B cell (primary cell): ENCODE measurements around the gene C10orf62. TPM values are rescaled to one million over a fixed set of nuclear protein-coding genes. Genes with fewer than 3 reads are reported as not detected.

ENCODE experiments used
- ATAC-seq: fragments of 200-7000 bp; cut with Tn5 transposase; one replicate; pipeline ENCODE4 v1.10.0; 2021; ENCODE audit warnings: low read depth, mild to moderate bottlenecking, moderate number of reproducible peaks, moderate library complexity
- CTCF ChIA-PET: fragments of 350-600 bp; sonication (Branson Sonifier 250); formaldehyde crosslinking; loops from one replicate; lab custom pipeline; 2021; ENCODE audit warnings: antibody characterized with exemption, inconsistent platforms; lab: Charles Lee
- POLR2A ChIA-PET: fragments of 350-600 bp; sonication (Branson Sonifier 250); formaldehyde crosslinking; loops from one replicate; lab custom pipeline; 2021; ENCODE audit warnings: antibody characterized with exemption; lab: Charles Lee
- DNase-seq: peaks from one replicate; pipeline ENCODE4 v3.0.0; 2013
- H2AFZ ChIP-seq: 2 replicates; pipeline ENCODE4 v1.6.1; 2012; ENCODE audit warnings: mild to moderate bottlenecking, low read depth, low read length; ENCODE audit not compliant: insufficient read depth, poor library complexity, severe bottlenecking
- H3K27ac ChIP-seq, 2 donors: 1 replicate in 1 of 2; 2 replicates in 1 of 2; pipeline ENCODE4 v1.5.1; 2012 to 2013; ENCODE audit warnings: low read length in 2 of 2, mild to moderate bottlenecking in 2 of 2, moderate library complexity in 1 of 2
- H3K27me3 ChIP-seq, 4 experiments: fragments of 200-600 bp in 1 of 4; sonication (generic) in 1 of 4; replicated peaks in 1 of 4; 1 replicate in 2 of 4; 2 replicates in 2 of 4; pipeline versions ENCODE4 v1.6.1 to v1.7.0; 2013 to 2016; ENCODE audit warnings: low read length in 3 of 4, mild to moderate bottlenecking in 2 of 4, mixed read lengths in 1 of 4, moderate library complexity in 1 of 4; ENCODE audit not compliant: insufficient read depth in 4 of 4, control insufficient read depth in 3 of 4; ENCODE audit errors: control extremely low read depth in 1 of 4
- H3K36me3 ChIP-seq, 2 experiments: replicated peaks in 1 of 2; 1 replicate in 1 of 2; 2 replicates in 1 of 2; pipeline versions ENCODE4 v1.6.1 to v1.7.1; 2013; ENCODE audit warnings: low read length in 1 of 2; ENCODE audit not compliant: insufficient read depth in 2 of 2, control insufficient read depth in 1 of 2; ENCODE audit errors: control extremely low read depth in 1 of 2, extremely low read depth in 1 of 2
- H3K4me1 ChIP-seq, 2 donors: fragments of 200-600 bp in 1 of 2; sonication (generic) in 1 of 2; 1 replicate in 1 of 2; 2 replicates in 1 of 2; pipeline versions ENCODE4 v1.5.1 to v1.6.1; 2013 to 2017; ENCODE audit warnings: low read length in 2 of 2; ENCODE audit not compliant: control insufficient read depth in 2 of 2, insufficient read depth in 2 of 2
- H3K4me2 ChIP-seq: replicated peaks from 2 replicates; pipeline ENCODE3; 2012; ENCODE audit warnings: mild to moderate bottlenecking, low read depth, low read length; ENCODE audit not compliant: poor library complexity, severe bottlenecking
- H3K4me3 ChIP-seq, 5 experiments: fragments of 200-600 bp in 1 of 5; sonication (generic) in 1 of 5; 1 replicate in 3 of 5; 2 replicates in 2 of 5; pipeline versions ENCODE4 v1.5.1 to v1.7.0; 2011 to 2016; ENCODE audit warnings: low read length in 4 of 5, mild to moderate bottlenecking in 4 of 5, low read depth in 2 of 5, control low read depth in 1 of 5, moderate library complexity in 1 of 5; ENCODE audit not compliant: insufficient read depth in 1 of 5; ENCODE audit errors: control extremely low read depth in 1 of 5, extremely low read depth in 1 of 5
- H3K79me2 ChIP-seq: fragments of 200-600 bp; sonication (generic); one replicate; pipeline ENCODE4 v1.6.0; 2016; ENCODE audit warnings: low read length; ENCODE audit not compliant: control insufficient read depth, insufficient read depth
- H3K9ac ChIP-seq: fragments of 200-600 bp; sonication (generic); 2 replicates; pipeline ENCODE4 v1.6.1; 2017; ENCODE audit warnings: mild to moderate bottlenecking, low read length, moderate library complexity
- H3K9me3 ChIP-seq, 3 donors: one replicate each; pipeline versions ENCODE4 v1.6.1 to v1.7.1; 2013; ENCODE audit warnings: low read length in 2 of 3; ENCODE audit not compliant: control insufficient read depth in 2 of 3, insufficient read depth in 1 of 3; ENCODE audit errors: control extremely low read depth in 1 of 3
- H4K20me1 ChIP-seq: 2 replicates; pipeline ENCODE4 v1.6.0; 2012; ENCODE audit warnings: mild to moderate bottlenecking, low read length; ENCODE audit not compliant: insufficient read depth, control insufficient read depth, poor library complexity, severe bottlenecking
- H3K27ac Mint-ChIP-seq: one replicate; pipeline ENCODE4 v1.8.0; 2021; ENCODE audit warnings: mixed read lengths
- H3K27me3 Mint-ChIP-seq: one replicate; pipeline ENCODE4 v1.8.0; 2021; ENCODE audit warnings: mixed read lengths
- H3K4me1 Mint-ChIP-seq: one replicate; pipeline ENCODE4 v1.8.0; 2021; ENCODE audit warnings: mixed read lengths
- H3K4me3 Mint-ChIP-seq: one replicate; pipeline ENCODE4 v1.8.0; 2021; ENCODE audit warnings: mixed read lengths
- H3K9me3 Mint-ChIP-seq: one replicate; pipeline ENCODE4 v1.8.0; 2022; ENCODE audit warnings: mixed read lengths; ENCODE audit not compliant: insufficient read depth
- EZH2 ChIP-seq: IDR thresholded peaks from 2 replicates; pipeline ENCODE4 v1.6.1; 2012; ENCODE audit warnings: borderline replicate concordance, low read depth, mild to moderate bottlenecking, moderate library complexity, low read length; ENCODE audit not compliant: insufficient read depth, poor library complexity, severe bottlenecking
- WGBS: methylation state at CpG from one replicate; pipeline ENCODE4 v1.1.5; 2013; ENCODE audit warnings: missing lambda C conversion rate; ENCODE audit not compliant: insufficient coverage; 5-methylcytosine and 5-hydroxymethylcytosine counted together
- intact Hi-C: fragments of 100-400 bp; cut with micrococcal nuclease; formaldehyde crosslinking; loops from one replicate; pipeline ENCODE4 v1.10.0; 2022
- polyA plus RNA-seq: library from polyadenylated mRNA; depleted of rRNA; stranded (reverse); fragments of >200 nt; gene quantifications from 2 replicates; pipeline ENCODE4 v1.2.3, GENCODE V29; 2012
- total RNA-seq, 2 donors: library from RNA; stranded (reverse); fragments of 120-200 nt in 1 of 2; gene quantifications; 1 replicate in 1 of 2; 2 replicates in 1 of 2; pipeline versions ENCODE4 v1.2.3 to v1.2.4, GENCODE V29; 2013 to 2022
- TF ChIP-seq, protein P1 (sequence below): fragments of 200-600 bp; IDR thresholded peaks from one replicate; pipeline ENCODE4 v1.8.0; 2022; ENCODE audit warnings: antibody characterized with exemption, mild to moderate bottlenecking

Gene C10orf62
- total and polyA plus RNA-seq, 2 donors (not counting 1 experiment from before 2014, with no cell fraction given) = not detected

DNA sequence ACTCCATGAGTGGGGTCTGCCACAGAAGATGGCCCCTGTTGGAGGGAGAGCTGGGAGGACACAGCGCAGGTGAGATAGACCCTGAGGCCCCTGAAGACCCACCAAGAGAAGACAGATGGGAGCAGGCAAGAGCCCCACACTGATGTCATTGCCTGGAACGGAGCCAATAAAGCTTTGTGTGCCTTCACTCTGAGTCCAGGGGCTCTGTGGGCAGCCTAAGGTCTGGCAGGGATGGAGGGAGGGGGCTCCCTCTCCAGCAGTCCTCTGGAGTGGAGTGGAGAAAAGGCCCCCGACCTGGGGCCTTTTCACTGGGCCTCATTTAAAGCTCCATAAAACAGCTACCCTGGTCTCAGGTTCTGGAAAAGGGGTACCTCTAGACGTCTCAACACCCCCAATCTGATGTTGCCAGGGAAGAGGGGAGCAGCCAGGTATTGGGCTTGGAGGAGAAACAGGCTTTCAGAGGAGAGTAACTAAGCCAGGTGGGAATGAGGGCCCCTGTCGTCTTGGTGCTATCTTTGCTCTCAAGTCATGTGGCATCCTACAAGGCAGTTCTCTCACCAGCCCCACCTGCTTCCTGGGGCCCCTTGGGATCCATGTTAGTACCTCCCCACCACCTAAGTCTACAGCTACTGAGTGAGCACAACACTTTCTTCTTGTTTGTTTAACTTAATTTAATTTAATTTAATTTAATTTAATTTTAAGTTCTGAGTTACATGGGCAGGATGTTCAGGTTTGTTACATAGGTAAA lies 1.4 kb downstream of the C10orf62 start:
- Mint-ChIP-seq H3K4me3 (no peak overlapping the region), H3K27ac (no peak overlapping the region), H3K27me3 (peaks cover 3% of the 10 kb centered on the region), H3K4me1 (no peaks in the 10 kb centered on the region), H3K9me3 (no peaks in the 10 kb centered on the region)
- Histone ChIP-seq H3K4me1 (no peaks in the 10 kb centered on the region), H2AFZ (no peak overlapping the region), H4K20me1 (no peaks in the 10 kb centered on the region), H3K36me3 (no peaks in the 10 kb centered on the region), H3K79me2 (no peaks in the 10 kb centered on the region), H3K9me3 (no peaks in the 10 kb centered on the region), H3K4me2 (no peak overlapping the region), H3K9ac (no peak overlapping the region), H3K4me3 (no peak overlapping the region), H3K27me3 (no peaks in the 10 kb centered on the region), H3K27ac (no peak overlapping the region)
- intact Hi-C loops = no loop called here
- TF ChIP-seq, protein P1, sequence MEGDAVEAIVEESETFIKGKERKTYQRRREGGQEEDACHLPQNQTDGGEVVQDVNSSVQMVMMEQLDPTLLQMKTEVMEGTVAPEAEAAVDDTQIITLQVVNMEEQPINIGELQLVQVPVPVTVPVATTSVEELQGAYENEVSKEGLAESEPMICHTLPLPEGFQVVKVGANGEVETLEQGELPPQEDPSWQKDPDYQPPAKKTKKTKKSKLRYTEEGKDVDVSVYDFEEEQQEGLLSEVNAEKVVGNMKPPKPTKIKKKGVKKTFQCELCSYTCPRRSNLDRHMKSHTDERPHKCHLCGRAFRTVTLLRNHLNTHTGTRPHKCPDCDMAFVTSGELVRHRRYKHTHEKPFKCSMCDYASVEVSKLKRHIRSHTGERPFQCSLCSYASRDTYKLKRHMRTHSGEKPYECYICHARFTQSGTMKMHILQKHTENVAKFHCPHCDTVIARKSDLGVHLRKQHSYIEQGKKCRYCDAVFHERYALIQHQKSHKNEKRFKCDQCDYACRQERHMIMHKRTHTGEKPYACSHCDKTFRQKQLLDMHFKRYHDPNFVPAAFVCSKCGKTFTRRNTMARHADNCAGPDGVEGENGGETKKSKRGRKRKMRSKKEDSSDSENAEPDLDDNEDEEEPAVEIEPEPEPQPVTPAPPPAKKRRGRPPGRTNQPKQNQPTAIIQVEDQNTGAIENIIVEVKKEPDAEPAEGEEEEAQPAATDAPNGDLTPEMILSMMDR = no peak
- TF ChIP-seq EZH2 = no peak
- CTCF ChIA-PET = interaction anchor here (1.3 kb wide), 1 partner anchor 18 kb away, joined by 3 read pairs; the partner anchor contains the start of gene ANKRD2
- WGBS = 100% methylated on average over 2 of the region's 5 CpGs
- DNase-seq (no peak), ATAC-seq (no peak)
- POLR2A ChIA-PET = interaction anchor here (0.6 kb wide), 1 partner anchor 180 kb away, joined by 4 read pairs; no protein-coding TSS in a partner anchor

DNA sequence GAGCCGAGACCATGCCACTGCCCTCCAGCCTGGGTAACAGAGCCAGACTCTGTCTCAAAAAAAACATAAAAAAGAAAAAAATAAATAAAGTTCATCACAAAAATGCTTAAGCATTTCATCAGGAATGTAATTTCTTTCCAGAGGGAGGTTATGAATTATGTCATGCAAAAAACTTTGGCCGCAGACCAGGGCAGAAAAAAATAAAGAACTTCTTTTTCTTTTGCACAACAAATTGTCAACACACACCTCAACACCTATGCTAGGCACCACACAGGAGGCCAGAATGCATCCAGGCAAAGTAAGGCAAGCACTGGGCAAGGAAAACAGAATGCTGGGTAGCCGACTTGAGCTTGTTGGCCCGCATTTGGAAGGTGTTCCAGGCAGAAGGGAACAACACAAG lies 3.9 kb downstream of the C10orf62 start:
- POLR2A ChIA-PET = no interaction called here
- Histone ChIP-seq H3K79me2 (no peaks in the 10 kb centered on the region), H3K27me3 (no peaks in the 10 kb centered on the region), H3K36me3 (no peaks in the 10 kb centered on the region), H3K9ac (no peak overlapping the region), H3K4me1 (no peaks in the 10 kb centered on the region), H2AFZ (no peak overlapping the region), H3K27ac (no peak overlapping the region), H4K20me1 (no peaks in the 10 kb centered on the region), H3K4me2 (no peak overlapping the region), H3K4me3 (no peak overlapping the region), H3K9me3 (no peaks in the 10 kb centered on the region)
- DNase-seq (no peak), ATAC-seq (no peak)
- H3K4me1 Mint-ChIP-seq = no peaks in the 10 kb centered on the region
- H3K27me3 Mint-ChIP-seq = no peaks in the 10 kb centered on the region
- no peak overlapping the region for H3K27ac Mint-ChIP-seq
- CTCF ChIA-PET = no interaction called here
- intact Hi-C loops = no loop called here
- WGBS = 94% methylated on average over 2 of the region's 4 CpGs
- TF ChIP-seq, protein P1 = no peak
- TF ChIP-seq EZH2 = no peak
- H3K9me3 Mint-ChIP-seq = no peaks in the 10 kb centered on the region
- no peak overlapping the region for H3K4me3 Mint-ChIP-seq
